Smooth muscle cell of the brain vasculature (primary cell): Measurements from ENCODE around the gene NEDD4.

Source experiments
- DNase-seq: peaks from one replicate; pipeline ENCODE4 v3.0.0-alpha.2; 2012; ENCODE audit warnings: low read depth, low spot score

The NEDD4 gene

DNA sequence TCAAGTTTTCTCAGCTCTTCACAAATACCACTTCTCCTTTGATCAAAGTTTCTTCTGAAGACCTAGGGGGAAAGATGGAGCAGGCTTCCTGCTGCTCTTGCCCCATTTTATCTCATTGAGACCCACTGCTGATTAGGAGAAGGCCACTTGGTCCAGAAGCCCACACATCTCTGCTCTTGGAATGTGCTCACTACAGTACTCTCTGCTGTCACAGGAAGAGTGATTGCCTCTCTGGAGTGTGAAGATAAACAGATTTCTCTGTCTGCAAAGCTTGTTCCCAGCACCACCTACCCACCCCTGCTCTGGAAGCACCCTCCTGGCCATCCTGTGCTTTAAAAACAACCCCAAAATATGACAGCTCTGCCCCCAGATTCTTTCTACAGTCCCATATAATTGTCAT, 209.1 kb downstream of the NEDD4 start:
- DNase-seq = no peak

DNA sequence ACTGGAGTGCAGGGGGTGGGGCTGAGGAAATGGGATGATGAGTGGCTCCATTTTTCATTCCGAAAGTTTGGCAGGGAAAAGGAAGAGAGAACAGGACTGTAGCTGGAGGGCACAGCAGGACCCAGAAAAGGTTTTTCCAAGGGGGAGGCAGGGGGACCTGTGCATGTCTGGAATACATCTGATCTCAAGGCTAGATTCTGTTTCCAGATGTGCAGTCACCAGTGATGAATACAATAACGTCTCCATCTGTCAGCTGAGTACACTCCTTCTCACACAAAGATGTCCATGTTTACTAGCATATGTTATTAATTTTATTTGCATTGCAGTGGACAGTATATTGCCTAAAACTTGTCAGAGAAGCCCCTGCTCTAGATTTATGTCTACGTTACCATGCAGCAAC, 210.5 kb downstream of the NEDD4 start:
- no peak for DNase-seq

GRCh38 chr15:55780292-55780691, 213.1 kb downstream of the NEDD4 start:
- no peak for DNase-seq

- no peak for DNase-seq
Measured at GRCh38 chr15:55778932-55779331, 214.5 kb downstream of the NEDD4 start.
